HepG2 (cell line): Measurements from ENCODE around the gene ZNF615. TPM values are rescaled to one million over a fixed set of nuclear protein-coding genes. Genes with fewer than 3 reads are reported as not detected.
A peak's percentile ranks its signal among the peaks of the same experiment; 100 is the strongest.

Experiments used
- AFF4 ChIP-seq: sonication (generic); formaldehyde crosslinking; IDR thresholded peaks from 2 replicates; pipeline ENCODE4 v1.4.0; 2020; ENCODE audit warnings: missing genetic modification reagents
- CEBPG ChIP-seq: IDR thresholded peaks from 2 replicates; pipeline ENCODE4 v1.6.1; 2016
- CSRNP1 ChIP-seq: sonication (generic); formaldehyde crosslinking; IDR thresholded peaks from 2 replicates; pipeline ENCODE4 v1.8.1; 2023; ENCODE audit warnings: mild to moderate bottlenecking, missing genetic modification reagents
- HDAC6 ChIP-seq: fragments of 200-600 bp; sonication (generic); IDR thresholded peaks from 2 replicates; pipeline ENCODE4 v1.7.0; 2017; ENCODE audit warnings: mild to moderate bottlenecking, antibody characterized with exemption, low read length, low read depth
- KLF11 ChIP-seq: IDR thresholded peaks from 2 replicates; pipeline ENCODE4 v1.6.1; 2016; ENCODE audit warnings: missing compliant biosample characterization
- MBNL3 ChIP-seq: fragments of 250-450 bp; sonication (Bioruptor Pico); conservative IDR thresholded peaks from 2 replicates; pipeline ENCODE4 v1.8.0; 2022; ENCODE audit warnings: mild to moderate bottlenecking, inconsistent platforms
- PTBP1 ChIP-seq: fragments of 200-400 bp; formaldehyde crosslinking; IDR thresholded peaks from 2 replicates; pipeline ENCODE4 v1.6.1; 2018; ENCODE audit warnings: low read length, low read depth; ENCODE audit not compliant: poor library complexity, severe bottlenecking
- RBAK ChIP-seq: sonication (generic); formaldehyde crosslinking; IDR thresholded peaks from 2 replicates; pipeline ENCODE4 v1.5.1; 2020; ENCODE audit warnings: mild to moderate bottlenecking, missing genetic modification reagents
- RXRB ChIP-seq: IDR thresholded peaks from 2 replicates; pipeline ENCODE4 v1.6.1; 2016; ENCODE audit warnings: borderline replicate concordance, missing genetic modification reagents, missing compliant biosample characterization
- SALL1 ChIP-seq: sonication (generic); formaldehyde crosslinking; IDR thresholded peaks from 2 replicates; pipeline ENCODE4 v1.8.0; 2022; ENCODE audit warnings: mild to moderate bottlenecking, missing genetic modification reagents
- TCF7 ChIP-seq: sonication (generic); IDR thresholded peaks from 2 replicates; pipeline ENCODE4 v1.6.1; 2016; ENCODE audit warnings: antibody characterized with exemption, low read depth
- TFE3 ChIP-seq: IDR thresholded peaks from 2 replicates; pipeline ENCODE4 v1.6.1; 2016
- YY1 ChIP-seq: IDR thresholded peaks from 2 replicates; pipeline ENCODE4 v1.6.1; 2011; ENCODE audit warnings: low read length, low read depth, moderate library complexity, mild to moderate bottlenecking; ENCODE audit not compliant: insufficient read depth, insufficient replicate concordance
- ZNF10 ChIP-seq: sonication (generic); formaldehyde crosslinking; IDR thresholded peaks from 2 replicates; pipeline ENCODE4 v1.4.0; 2020; ENCODE audit warnings: mild to moderate bottlenecking, low read depth, missing genetic modification reagents, borderline replicate concordance
- ZNF136 ChIP-seq: sonication (generic); formaldehyde crosslinking; IDR thresholded peaks from 2 replicates; pipeline ENCODE4 v1.8.1; 2022; ENCODE audit warnings: low read depth, mild to moderate bottlenecking, moderate library complexity, missing genetic modification reagents
- ZNF205 ChIP-seq: IDR thresholded peaks from 2 replicates; pipeline ENCODE4 v1.6.1; 2018; ENCODE audit warnings: missing biosample characterization, missing genetic modification reagents
- ZNF326 ChIP-seq: sonication (generic); formaldehyde crosslinking; IDR thresholded peaks from 2 replicates; pipeline ENCODE4 v1.4.0; 2020; ENCODE audit warnings: missing genetic modification reagents, borderline replicate concordance
- ZNF619 ChIP-seq: sonication (generic); formaldehyde crosslinking; IDR thresholded peaks from 2 replicates; pipeline ENCODE4 v1.4.0; 2020; ENCODE audit warnings: mild to moderate bottlenecking, missing genetic modification reagents
- ZNF746 ChIP-seq: sonication (generic); formaldehyde crosslinking; IDR thresholded peaks from 2 replicates; pipeline ENCODE4 v1.8.0; 2022; ENCODE audit warnings: mild to moderate bottlenecking, missing genetic modification reagents
- ZNF83 ChIP-seq: sonication (generic); formaldehyde crosslinking; IDR thresholded peaks from 2 replicates; pipeline ENCODE4 v1.4.0; 2020; ENCODE audit warnings: missing genetic modification reagents, mild to moderate bottlenecking, borderline replicate concordance
- polyA plus RNA-seq, 8 experiments: library from polyadenylated mRNA; depleted of rRNA in 3 of 8; stranded (reverse) in 7 of 8; unstranded in 1 of 8; fragments of >200 nt; fragmentation: Illumina TruSeq in 4 of 8; extraction: Trizol in 4 of 8; gene quantifications; 2 replicates each; pipeline versions ENCODE4 v1.2.1 to v1.2.3, GENCODE V29; 2011 to 2016; ENCODE audit warnings: low read depth in 4 of 8, missing spikeins in 1 of 8, mixed read lengths in 1 of 8; ENCODE audit not compliant: insufficient read depth in 1 of 8
- total RNA-seq, 5 experiments: library from RNA; depleted of rRNA; stranded (reverse); fragments of >200 nt; fragmentation: Illumina TruSeq; extraction: Trizol; gene quantifications; 2 replicates each; pipeline ENCODE4 v1.2.3, GENCODE V29; 2016; ENCODE audit warnings: low read depth in 1 of 5
- TF ChIP-seq, protein P1 (sequence below): sonication (generic); formaldehyde crosslinking; IDR thresholded peaks from 2 replicates; pipeline ENCODE4 v1.5.1; 2020; ENCODE audit warnings: mild to moderate bottlenecking, missing genetic modification reagents, moderate library complexity

Gene ZNF615
- total and polyA plus RNA-seq, 2 of the 13 experiments (the other 11 are each of a cell fraction or from before 2014, with no cell fraction given), result 5.2 to 7.8 TPM

- TF ChIP-seq CSRNP1 (CRISPR knock-in tag), result 0 out of 2 replicates have a peak, but pooled peaks have one; percentile 31
- TF ChIP-seq ZNF746 (CRISPR knock-in tag), result peak; percentile 37; the same call in 1 of the 2 replicates
- TF ChIP-seq TCF7, result no peak
- TF ChIP-seq AFF4, result no peak
- TF ChIP-seq ZNF205 (CRISPR knock-in tag), result peak; percentile 74; the same call in 1 of the 2 replicates
- peak; percentile 80 for TF ChIP-seq SALL1 (CRISPR knock-in tag)
- TF ChIP-seq RXRB, result peak; percentile 70
- no peak for TF ChIP-seq ZNF10
- peak; percentile 100 for TF ChIP-seq YY1
- no peak for TF ChIP-seq HDAC6
- TF ChIP-seq KLF11 (CRISPR knock-in tag), result peak; percentile 62; the same call in 1 of the 2 replicates
- TF ChIP-seq ZNF136 (CRISPR knock-in tag), result 0 out of 2 replicates have a peak, but pooled peaks have one; percentile 42
- no peak for TF ChIP-seq RBAK
- TF ChIP-seq ZNF83 (CRISPR knock-in tag), result no peak
- TF ChIP-seq ZNF619 (CRISPR knock-in tag), result no peak
- no peak; the same call in 1 of the 2 replicates for TF ChIP-seq CEBPG (CRISPR knock-in tag)
- TF ChIP-seq, protein P1, sequence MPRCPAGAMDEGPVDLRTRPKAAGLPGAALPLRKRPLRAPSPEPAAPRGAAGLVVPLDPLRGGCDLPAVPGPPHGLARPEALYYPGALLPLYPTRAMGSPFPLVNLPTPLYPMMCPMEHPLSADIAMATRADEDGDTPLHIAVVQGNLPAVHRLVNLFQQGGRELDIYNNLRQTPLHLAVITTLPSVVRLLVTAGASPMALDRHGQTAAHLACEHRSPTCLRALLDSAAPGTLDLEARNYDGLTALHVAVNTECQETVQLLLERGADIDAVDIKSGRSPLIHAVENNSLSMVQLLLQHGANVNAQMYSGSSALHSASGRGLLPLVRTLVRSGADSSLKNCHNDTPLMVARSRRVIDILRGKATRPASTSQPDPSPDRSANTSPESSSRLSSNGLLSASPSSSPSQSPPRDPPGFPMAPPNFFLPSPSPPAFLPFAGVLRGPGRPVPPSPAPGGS (CRISPR knock-in tag), result no peak
- no peak for TF ChIP-seq PTBP1
- TF ChIP-seq MBNL3, result no peak
- no peak for TF ChIP-seq TFE3 (CRISPR knock-in tag)
- no peak for TF ChIP-seq ZNF326 (CRISPR knock-in tag)
Measured at GRCh38 chr19:51986309-51987291, 21.4 kb downstream of the ZNF615 start, which contains the start of gene ZNF350 (continued).
